Germinal center (tissue), 1 donor: ENCODE data around the gene BLOC1S2.
A peak's percentile ranks its signal among the peaks of the same experiment; 100 is the strongest.
"Not testable (repeated sequence)": the region's sequence is repeated elsewhere in the genome, so short reads cannot be mapped to it uniquely, and the experiment has no call there.

Source experiments
- DNase-seq: peaks from one replicate; pipeline ENCODE4 v3.0.0; 2012; ENCODE audit warnings: mixed read lengths, low spot score

Gene BLOC1S2

DNA sequence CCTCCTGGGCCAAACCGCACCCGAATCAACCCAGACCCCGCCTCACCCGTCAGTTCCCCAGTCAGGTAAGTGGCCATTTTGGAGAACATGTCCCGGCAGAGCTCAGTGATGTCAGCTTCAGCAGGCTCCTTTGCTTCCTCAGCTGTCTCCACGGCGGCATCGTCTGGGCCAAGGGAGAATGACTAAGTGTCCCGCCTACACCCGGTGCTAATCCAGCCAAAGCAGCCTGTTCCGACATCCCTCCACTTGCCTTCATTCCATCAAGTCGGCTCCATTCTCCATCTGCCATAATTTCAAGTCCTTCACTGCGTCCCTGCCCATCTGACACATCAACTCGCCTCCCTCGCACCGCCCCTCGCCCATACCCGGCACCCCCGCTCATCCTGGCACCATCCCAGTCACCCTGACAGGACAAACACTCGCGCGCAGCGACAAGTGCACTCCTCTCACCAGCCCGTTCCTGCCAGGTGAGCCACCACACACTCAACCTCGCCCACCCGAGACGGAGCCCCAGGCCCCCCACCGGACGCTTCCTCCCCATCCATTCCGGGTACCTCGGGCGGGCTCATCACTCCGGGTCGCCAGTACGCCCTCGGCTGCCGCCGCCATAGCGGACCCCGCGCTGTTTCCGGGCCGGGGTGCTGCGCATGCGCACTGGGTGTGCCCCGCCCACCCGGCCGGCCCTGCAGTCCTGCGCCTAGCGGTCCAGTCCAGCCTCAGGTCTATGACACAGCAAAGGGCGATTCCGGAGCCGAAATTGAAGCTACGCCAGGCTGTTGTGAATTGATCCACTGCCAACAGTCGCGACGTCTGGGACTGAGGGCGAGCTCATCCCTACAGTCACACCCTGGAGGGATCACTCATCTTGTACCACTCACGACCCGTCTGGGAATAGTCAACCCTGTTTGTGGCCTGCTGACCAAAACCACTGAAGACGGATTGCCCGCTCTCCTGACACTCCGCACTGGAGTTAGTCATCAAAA lies at the start of gene BLOC1S2:
TSS of gene BLOC1S2 (minus strand) at position 630 of the 983 bp plus-strand sequence. CDS start at position 609, 21 bp downstream.
- peak; percentile 94 for DNase-seq

DNA sequence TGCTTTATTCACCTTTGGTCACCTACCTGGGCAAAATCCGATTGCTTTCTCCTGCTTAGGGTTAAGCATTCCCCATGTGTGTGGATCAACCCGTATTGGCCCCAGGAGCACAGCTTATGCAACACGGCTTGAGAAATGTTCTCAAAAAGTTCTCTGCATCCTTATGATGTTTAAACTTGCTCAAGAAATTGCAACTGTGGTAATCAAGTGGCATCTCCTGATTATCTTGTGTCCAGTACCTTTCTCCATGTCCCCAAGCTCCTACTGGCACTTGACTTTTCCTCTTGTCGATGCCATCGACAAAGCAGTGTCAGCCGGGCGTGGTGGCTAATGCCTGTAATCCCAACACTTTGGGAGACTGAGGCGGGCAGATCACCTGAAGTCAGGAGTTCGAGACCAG lies 48.3 kb upstream of the BLOC1S2 start:
- no peak for DNase-seq

DNA sequence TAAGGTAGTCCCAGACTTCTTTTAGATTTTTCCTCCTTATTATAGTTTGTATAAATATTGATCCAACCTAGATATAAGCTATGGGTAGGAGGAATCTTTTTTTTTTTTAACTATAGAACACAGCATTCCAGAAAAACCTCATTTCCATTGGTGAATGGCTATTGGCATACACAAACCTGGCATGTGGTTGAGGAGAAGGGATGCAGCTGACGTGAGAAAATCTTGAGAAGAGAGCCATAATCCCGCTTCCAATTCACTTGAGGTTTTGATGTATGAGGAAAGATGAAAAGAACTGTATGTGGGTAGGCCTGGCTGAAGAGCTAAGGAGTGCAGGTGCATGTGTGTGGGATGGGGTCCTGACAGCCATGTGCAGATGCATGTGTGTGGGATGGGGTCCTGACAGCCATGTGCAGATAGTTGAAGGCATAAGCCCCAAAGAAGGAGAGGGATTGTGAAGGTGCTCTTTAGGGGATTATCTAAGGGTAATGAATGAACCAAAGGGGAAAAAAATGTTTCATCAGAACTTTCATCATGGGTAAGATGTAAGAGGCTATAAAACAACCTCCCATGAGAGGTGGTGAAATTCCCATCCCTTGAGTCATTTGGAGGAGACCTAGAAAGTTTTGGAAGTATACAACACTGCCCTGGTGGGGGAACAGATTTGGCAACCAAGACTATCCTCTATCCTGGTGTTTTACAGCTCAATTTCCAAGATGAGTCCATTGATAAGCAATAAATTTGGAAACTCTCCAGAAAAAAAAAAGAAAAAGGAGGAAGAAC lies 47.4 kb upstream of the BLOC1S2 start:
- no peak for DNase-seq

DNA sequence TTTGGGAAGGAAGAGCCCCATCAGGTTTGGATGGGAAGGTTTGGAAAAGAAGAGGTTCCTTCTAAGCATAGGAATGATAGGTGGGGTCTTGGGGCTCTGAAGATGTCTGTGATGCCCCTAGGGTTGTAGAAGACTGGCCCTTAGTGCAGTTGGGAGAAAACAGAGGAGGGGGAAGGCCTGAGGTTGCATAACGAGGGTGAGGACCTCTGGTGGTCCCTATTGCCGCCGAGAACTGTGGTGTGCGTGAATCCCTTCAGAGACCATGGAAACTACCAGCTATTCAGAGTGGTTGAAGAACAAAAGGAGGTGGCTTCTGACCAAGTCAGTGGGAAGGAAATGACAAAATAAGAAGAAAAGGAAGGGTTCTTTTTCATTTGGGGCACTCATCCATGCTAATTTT lies 46.6 kb upstream of the BLOC1S2 start:
- no peak for DNase-seq

DNA sequence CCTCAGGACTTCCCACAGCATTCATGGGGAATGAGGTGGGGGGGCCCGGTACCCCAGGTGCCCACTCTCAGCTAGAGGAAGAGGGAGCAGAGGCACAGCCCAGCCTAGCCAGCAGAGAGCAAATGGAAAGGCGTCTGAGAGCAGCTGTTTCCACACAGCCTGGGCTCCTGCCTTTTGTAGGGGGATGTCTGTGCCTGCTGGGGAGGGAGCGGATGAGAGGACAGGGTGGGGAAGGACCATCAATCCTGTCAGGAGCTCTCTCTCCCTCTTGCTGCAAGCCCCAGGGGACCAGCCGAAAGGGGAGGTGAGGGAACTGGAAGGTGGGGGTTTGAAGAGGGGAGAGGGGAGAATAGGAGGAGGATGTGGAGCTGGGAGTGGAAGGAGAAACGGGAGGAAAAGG lies 43.6 kb upstream of the BLOC1S2 start, which contains the start of gene PKD2L1:
TSS of gene PKD2L1 (minus strand) at position 150 of the 400 bp plus-strand sequence. CDS start at position 25, 125 bp downstream.
- DNase-seq, result no peak

DNA sequence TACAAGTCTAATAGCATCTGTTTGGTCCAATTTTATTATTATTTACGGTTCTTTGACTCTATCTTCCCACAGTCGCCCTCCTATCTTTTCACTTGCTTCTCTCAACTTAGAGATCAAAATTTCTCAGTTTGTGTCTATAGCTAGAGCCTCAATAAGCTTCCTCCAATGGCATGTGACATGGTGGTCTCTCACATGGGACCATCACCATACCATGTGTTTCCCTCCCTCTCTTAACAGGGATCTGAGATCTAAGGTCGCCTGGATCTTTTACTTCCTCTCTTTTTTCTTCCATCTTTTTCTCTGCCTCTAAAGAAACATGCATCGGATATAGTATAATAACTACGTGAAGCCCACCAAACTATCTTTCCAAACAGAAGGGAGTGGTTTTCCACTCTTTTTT lies 41.7 kb upstream of the BLOC1S2 start:
- DNase-seq, result no peak

DNA sequence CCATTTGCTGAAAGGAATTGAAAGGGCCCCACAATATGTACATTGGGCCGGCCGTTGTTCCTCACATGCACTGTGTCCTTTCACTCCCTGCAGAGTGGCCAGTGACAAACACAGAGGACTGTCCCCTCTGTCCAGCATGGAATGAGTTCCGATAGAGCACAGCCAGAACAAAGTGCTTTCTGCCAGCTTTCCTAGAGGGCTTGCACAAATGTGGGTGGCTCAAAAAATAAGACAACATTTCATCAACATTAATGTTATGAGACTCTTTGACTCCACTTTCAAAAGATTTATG lies 41.2 kb upstream of the BLOC1S2 start:
- no peak for DNase-seq

DNA sequence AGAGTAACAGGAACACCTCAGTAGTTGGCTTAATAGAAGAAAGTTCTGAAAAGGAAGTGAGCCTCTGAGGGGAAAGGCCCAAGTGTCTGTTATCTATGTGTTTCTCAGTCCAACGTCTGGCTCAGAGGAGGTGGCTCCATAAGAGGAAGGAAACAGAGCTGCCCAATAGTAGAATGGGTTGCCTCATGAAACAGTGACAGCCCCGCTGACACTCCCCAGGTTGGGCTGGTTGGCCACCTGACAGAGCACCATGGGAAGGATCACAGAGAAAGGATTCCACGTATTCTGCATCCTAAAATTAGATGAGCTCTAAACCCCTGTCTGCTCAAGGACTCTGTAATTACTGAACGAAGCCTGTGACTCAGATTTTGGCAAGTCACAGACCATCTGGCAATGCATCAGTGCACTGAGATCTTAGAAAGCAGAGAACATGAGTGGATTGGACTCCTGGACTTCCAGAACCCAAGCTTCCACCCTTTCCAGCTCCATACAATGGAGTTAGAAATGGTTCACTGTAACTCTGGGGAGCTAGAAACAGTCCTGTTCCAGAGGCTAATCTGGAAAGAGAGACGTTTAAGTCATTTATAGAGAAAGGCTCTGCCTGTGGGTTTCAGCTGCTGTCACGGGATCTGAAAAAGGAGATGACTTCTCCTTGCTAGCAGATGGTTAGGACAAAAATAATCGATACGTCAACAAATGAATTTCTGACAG lies 40.7 kb upstream of the BLOC1S2 start:
- DNase-seq, result peak; percentile 70

DNA sequence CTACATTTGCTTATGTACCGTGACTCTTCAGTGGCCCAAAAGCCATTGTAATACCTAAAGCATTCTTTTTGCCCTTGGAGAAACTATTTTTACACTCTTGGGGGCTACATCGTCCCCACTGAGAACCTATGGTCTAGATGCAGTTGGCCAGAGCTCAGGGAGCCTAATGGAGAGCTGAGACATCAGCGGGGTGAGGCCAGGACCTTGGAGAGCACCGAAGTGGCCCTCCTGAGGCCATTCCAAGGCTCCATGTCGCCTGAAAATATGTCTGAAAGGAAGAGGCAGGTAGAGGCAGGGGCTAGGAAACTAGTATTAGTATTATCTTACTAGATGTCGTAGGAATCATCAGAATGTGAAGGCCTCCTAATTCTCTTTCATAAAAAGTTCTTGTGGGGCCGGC lies 38.7 kb upstream of the BLOC1S2 start:
- DNase-seq, result no peak

DNA sequence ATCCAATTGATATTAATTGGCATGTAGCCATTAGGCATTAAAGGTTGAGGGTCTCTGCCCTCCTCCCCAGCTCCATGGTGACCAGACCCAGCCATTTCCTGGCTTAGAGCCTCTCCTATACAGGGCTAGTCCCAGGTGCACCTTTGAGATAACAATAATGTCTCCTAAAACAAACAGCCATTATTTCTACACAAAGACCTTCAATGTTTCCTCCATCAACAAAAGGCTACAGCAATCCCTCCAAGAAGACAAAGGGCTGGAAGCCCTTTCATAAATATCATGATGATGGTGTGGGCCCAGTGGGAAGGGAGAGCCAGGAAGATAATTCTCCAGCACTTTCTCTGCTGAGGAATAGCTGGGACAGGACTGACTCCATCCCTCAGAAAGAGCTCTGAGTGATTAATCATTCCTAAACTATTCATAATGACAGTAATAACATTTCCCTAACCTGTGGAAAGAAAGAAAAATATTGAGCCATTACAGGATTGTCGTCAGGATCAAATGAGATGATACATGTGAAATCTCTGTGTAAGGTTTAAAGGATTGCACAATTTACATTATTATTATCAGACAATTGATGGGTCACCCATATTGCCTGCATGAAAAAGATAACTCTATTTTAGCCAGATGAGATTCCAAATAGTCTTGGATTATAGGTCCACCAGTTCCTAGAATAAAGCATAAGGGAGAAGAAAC lies 33.4 kb upstream of the BLOC1S2 start:
- DNase-seq, result no peak

DNA sequence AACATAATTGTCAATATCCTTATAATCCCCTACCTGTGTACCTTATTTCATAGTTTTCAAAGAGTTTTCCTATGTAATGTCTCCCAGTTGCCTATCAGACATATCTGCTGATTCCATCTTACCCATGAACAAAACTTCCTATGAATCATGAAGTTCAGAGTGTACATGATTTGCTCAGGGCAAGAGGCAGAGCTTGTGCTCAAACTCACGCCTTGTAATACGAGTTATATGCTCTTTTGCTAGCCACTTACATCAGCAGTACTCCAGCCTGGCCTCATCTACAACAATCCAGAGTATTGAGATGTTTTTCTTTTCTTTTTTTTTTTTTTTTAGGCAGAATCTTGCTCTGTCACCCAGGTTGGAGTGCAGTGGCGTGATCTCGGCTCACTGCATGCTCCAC lies 31.7 kb upstream of the BLOC1S2 start:
- DNase-seq, result no peak

DNA sequence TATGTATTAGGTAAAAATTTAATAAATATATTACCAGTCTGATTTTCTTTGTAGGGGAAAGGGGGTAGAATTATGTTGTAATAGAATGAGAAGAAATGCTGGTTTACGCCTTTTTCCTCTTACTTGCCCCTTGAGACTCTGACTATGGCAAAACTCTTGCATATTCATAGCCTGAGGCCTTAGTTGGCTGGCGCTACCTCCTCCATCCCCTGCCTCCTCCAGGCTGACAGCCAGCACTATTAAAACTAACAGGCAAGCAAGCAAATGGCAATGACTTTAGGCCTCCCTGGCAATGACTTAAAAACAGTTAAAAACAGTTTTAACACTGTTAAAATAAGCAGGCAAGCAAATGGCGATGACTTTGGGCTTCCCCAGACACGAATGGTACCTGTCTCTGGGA lies 29.1 kb upstream of the BLOC1S2 start:
- no peak for DNase-seq

DNA sequence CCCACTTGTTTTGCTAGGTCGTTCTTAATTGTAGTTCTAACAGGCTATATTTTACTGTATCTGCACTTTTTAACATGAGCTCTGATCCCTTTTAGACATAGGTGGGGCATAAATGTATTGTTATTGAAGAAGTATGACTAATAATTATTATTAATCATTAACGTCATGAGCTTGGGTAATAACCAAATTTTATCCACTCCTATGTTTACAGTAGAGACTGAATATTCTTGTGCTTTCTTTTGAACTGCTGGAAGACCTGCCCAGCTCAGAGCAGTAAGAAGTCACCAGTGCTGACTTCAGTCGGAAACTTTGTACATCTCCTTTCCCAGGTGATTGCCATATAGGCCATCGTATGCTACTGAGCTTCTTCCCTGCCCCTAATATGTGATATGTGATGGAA lies 24.8 kb upstream of the BLOC1S2 start:
- DNase-seq, result no peak

DNA sequence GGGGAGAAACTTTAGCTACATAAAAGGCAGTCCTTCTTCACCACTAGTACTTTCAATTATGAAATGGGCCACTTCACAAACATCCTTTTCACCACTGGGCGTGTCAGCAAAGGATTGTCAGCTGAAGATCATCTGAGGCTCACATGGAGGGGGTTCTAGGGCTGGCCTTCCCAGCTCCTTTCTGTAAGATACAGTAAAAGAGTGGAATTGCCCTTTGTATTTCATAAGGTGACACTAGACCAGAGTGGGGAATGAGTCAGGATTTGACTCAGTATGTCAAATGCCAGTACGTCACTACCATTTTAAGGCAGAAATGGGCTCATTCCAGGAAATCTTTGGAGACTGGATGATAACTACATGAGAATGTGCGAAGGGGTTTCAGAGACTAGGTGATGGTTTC lies 21.2 kb upstream of the BLOC1S2 start:
- DNase-seq, result no peak

DNA sequence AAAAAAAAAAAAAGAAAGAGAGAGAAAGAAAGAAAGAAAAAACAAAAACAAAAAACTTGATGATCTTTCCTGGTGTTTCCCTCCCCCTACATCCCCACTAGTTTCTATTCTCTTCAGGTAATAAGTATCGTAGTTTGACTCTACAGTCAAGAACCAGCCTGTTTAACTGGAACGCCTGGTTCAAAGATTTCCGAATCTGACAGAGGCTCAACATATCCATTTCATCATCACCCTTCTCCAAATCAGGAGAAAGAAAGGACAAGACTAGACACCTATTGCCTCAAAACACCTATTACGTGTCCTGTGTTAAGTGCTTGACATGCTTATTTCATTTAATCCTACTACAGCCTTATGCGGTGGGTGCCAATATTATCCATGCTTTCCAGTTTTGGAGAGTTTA lies 20.4 kb upstream of the BLOC1S2 start:
- DNase-seq, result no peak

DNA sequence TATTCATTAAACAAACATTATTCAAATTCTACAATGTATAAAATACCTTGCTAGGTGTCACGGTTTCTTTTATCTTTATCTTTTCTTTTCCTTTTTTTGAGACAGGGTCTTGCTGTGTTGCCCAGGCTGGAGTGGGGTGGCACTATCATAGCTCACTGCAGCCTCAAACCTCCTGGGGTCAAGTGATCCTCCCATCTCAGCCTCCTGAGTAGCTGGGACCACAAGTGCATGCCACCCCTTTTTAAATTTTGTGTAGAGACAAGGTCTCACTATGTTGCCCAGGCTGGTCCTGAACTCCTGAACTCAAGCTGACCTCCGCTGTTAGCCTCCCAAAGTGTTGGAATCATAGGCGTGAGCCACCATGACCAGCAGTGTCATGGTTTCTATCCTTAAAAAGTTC lies 17.9 kb upstream of the BLOC1S2 start:
- no peak for DNase-seq

DNA sequence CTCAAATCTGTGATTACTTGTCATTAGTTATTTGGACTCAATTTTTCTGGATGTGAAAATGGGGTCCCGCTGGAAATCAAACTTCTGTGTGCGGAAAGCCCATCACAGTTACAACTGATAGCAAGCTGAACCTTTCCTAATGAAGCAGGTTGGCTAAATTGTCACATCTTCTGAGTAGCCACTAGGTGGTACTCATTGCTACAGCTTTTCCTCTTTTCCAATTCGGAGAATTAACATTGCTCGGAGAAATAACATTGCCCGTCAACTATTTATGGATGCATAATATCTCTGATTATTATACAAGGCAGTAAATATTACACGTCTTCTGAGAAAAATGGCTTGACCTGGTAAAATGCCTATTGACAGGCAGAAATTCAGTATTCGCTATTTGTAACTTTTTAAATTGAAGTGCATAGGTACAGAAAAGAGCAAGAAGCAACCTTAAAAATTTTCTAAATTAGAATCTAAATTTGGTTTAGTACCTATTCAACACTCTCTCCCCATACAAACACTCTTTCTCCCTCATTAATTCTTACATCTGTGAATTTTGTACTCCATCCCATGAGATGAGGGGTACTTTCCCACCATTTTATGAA lies 17.3 kb upstream of the BLOC1S2 start:
- peak; percentile 36 for DNase-seq

DNA sequence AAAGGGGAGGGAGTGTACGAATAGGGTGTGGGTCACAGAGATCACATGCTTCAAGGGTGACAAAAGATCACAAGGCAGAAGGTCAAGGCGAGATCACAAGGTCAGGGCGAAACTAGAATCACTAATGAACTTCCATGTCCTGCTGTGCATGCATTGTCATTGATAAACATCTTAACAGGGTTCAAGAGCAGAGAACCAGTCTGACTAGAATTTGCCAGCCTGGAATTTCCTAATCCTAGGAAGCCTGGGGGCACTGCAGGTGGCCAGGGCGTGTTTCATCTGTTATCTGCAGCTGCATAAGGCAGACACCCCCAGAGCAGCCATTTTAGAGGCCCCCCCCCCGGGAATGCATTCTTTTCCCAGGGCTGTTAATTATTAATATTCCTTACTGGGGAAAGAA lies 14.6 kb upstream of the BLOC1S2 start:
- DNase-seq, result not testable (repeated sequence)

DNA sequence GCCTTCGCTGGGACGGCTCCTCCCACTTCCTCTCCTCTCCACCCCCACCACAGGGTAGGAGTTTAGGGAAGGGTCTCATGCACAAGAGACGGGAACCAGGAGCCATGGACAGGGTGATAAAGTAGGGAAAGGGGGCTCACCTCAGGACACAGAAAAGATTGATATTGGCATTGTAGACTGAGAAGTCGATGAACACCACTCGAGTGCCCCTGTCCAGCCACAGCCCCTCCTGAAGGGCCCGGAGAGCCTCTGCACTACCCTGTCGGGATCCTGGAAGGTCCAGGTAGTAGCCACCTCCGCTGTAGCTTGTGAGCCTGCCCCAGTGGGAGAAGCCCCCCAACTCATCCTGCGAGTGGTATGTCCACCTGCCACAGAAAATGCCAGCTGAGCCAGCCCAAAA lies 10.8 kb upstream of the BLOC1S2 start:
- no peak for DNase-seq

DNA sequence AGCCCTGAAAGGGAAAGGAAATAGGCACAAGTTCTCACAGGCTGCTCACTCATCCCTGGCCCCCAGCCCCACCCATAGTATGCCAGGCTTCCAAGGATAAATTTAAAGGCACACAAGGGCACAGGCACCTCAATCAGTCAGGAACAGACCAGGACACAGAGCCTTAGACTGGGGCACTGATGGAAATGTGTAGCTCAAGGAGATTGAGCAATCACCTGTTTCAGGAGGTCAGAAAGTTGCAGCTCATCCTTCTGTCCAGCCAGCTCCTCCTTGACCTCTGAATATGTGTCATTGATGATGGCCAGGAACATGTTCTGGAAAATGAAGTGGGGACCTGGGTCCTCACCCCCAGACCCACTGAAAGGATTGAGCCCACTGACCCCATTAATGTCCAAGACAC lies 6.6 kb upstream of the BLOC1S2 start:
- DNase-seq, result no peak

DNA sequence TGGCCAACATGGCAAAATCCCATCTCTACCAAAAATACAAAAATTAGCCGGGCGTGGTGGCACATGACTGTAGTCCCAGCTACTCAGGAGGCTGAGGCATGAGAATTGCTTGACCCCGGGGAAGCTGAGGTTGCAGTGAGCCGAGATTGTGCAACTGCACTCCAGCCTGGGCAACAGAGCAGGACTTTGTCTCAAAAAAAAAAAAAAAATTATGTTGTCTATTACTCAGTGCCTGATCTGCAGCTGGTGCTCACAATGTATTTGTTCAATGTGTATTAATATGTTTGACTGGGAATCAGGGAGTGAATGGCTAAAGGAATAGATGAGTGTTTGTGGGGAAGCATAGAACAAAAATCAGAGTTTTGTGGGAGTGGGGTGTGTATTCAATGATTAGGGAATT lies 5.8 kb upstream of the BLOC1S2 start:
- not testable (repeated sequence) for DNase-seq

DNA sequence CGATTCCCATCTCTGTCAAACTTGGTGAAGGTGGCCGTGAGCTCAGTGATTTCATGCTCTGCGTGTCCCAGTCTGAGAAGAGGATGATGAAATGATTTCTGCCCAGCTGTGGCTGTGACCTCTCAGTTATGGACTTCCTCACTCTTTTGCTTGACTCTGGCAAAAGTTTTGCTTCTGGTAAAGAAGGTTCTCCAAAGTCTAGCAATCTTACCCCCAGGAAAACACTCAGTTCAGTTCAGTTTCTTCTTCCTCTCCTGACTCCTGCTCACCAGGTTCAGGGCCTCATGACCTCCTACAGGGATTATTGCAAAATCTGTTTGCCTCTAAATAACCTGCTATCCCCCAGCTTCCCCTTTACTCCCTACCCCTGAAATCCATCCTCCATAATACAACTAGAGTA lies 4.9 kb upstream of the BLOC1S2 start:
- no peak for DNase-seq
